Panc1 (cell line): Measurements from ENCODE around the gene FANCD2.

Source experiments
- POLR2AphosphoS5 ChIP-seq: IDR thresholded peaks from 2 replicates; pipeline ENCODE4 v1.6.1; 2012; ENCODE audit warnings: mild to moderate bottlenecking, low read depth, low read length, moderate library complexity
- TCF7L2 ChIP-seq: IDR thresholded peaks from 2 replicates; pipeline ENCODE4 v1.6.1; 2011; ENCODE audit warnings: mild to moderate bottlenecking, low read depth, low read length, inconsistent platforms
- TF ChIP-seq, protein P1 (sequence below): fragments of 450-650 bp; IDR thresholded peaks from 2 replicates; pipeline ENCODE4 v1.5.1; 2017; ENCODE audit warnings: mild to moderate bottlenecking

DNA sequence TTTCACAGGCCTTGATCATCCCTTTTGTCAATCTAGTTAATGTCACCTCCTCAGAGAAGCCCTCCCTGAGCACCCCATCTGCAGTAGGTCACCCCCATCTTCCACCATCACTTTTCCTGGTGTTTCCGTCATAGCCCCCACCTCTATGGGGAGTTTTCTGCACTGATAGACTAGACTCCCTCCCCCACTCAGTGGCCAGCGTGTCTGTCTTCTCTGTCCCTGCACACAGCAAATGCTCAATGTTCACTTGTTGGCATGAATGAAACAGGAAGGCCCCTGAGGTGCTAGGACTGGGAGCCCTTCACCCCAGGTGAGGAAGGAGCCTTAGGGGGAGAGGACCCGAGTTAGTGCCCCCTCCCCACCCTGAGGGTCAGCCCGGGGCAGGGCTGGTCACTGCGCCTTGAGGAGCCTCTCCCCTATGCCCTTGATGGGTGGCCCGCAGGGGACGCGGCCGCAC, 15.8 kb upstream of the FANCD2 start:
- TF ChIP-seq, protein P1, sequence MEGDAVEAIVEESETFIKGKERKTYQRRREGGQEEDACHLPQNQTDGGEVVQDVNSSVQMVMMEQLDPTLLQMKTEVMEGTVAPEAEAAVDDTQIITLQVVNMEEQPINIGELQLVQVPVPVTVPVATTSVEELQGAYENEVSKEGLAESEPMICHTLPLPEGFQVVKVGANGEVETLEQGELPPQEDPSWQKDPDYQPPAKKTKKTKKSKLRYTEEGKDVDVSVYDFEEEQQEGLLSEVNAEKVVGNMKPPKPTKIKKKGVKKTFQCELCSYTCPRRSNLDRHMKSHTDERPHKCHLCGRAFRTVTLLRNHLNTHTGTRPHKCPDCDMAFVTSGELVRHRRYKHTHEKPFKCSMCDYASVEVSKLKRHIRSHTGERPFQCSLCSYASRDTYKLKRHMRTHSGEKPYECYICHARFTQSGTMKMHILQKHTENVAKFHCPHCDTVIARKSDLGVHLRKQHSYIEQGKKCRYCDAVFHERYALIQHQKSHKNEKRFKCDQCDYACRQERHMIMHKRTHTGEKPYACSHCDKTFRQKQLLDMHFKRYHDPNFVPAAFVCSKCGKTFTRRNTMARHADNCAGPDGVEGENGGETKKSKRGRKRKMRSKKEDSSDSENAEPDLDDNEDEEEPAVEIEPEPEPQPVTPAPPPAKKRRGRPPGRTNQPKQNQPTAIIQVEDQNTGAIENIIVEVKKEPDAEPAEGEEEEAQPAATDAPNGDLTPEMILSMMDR, result no peak
- TF ChIP-seq TCF7L2 (no peak), POLR2AphosphoS5 (no peak)
